ENCODE results near the gene GLRX2.
"Not testable (repeated sequence)": the region's sequence is repeated elsewhere in the genome, so short reads cannot be mapped to it uniquely, and the experiment has no call there.

Gene GLRX2

GRCh38 chr1:193060938-193061337 is 44.3 kb downstream of the GLRX2 start:
- DNase-seq = no peak

GRCh38 chr1:193060406-193060805 is 44.8 kb downstream of the GLRX2 start:
- DNase-seq = no peak

GRCh38 chr1:193060115-193060403 is 45.2 kb downstream of the GLRX2 start:
- no peak for DNase-seq

GRCh38 chr1:193059282-193060114 is 45.7 kb downstream of the GLRX2 start, which contains the start of the genes RO60 and UCHL5:
TSS of gene RO60 (plus strand) at chr1:193059612. CDS start at chr1:193069055, 9,443 bp downstream.
TSS of gene UCHL5 (minus strand) at chr1:193059360. CDS start at chr1:193059260, 100 bp downstream.
- peak; percentile 90 for DNase-seq

GRCh38 chr1:193058529-193059281 is 46.5 kb downstream of the GLRX2 start:
- DNase-seq = peak; percentile 44

- no peak for DNase-seq
Observed at GRCh38 chr1:193054169-193054675, 51.0 kb downstream of the GLRX2 start.

GRCh38 chr1:193048913-193049312 is 56.3 kb downstream of the GLRX2 start:
- not testable (repeated sequence) for DNase-seq

All from activated gamma-delta T cell treated with Interleukin-2 at 50 U/mL for 16 hours (primary cell).